GM21825 (cell line): Measurements from ENCODE around the gene ZNRF1.
A peak's percentile ranks its signal among the peaks of the same experiment; 100 is the strongest.
"Not testable (repeated sequence)": the region's sequence is repeated elsewhere in the genome, so short reads cannot be mapped to it uniquely, and the experiment has no call there.

Source experiments
- ATAC-seq: cut with Tn5 transposase; IDR thresholded peaks from one replicate; pipeline ENCODE4 v1.9.1; 2021; ENCODE audit warnings: mild to moderate bottlenecking, moderate library complexity; ENCODE audit not compliant: unreplicated experiment

ZNRF1 gene

DNA sequence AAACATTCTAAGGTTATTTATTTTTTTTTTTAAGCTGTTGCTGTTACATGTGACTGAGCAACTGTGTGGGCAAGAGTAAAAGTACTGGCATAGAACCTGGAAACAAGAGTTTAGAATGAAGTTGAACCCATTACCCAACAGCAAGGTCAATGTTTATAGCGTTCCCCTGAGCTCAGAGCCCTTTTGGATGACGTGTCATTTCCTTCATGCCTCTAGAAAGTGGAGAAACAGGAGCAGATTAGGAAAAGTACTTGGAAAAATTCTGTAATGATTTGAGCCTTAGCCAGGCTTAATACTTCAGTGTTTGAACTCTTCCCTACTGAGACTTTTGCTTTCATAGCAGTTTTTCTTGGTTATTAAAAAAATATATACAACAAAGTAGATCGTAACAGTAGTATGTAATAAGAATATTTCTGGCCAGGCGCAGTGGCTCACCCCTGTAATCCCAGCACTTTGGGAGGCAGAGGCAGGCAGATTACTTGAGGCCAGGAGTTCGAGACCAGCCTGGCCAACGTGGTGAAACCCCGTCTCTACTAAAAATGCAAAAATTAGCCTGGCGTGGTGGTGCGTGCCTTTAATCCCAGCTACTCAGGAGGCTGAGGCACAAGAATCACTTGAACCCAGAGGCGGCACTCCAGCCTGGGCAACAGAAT, 27.5 kb downstream of the ZNRF1 start:
- ATAC-seq = not testable (repeated sequence)

DNA sequence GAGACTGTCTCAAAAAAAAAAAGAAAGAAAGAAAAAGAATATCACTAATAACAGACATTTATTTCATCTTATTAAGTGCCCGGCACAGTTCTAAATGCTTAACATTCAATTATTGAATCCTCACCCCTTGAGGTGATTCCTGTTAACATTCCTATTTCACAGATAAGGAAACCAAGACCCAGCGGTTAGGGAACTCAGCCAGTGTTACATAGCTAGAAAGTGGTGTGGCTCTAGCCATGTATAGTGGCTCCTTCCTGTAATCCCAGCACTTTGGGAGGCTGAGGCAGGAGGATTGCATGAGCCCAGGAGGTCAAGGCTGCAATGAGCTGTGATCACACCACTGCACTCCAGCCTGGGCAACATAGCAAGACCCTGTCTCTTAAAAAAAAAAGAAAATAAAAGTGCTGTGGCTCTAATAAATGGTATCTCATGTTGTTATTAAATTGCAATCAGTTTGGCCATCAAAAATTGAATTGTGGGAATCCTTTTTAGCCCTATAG, 28.1 kb downstream of the ZNRF1 start:
- ATAC-seq = no peak

DNA sequence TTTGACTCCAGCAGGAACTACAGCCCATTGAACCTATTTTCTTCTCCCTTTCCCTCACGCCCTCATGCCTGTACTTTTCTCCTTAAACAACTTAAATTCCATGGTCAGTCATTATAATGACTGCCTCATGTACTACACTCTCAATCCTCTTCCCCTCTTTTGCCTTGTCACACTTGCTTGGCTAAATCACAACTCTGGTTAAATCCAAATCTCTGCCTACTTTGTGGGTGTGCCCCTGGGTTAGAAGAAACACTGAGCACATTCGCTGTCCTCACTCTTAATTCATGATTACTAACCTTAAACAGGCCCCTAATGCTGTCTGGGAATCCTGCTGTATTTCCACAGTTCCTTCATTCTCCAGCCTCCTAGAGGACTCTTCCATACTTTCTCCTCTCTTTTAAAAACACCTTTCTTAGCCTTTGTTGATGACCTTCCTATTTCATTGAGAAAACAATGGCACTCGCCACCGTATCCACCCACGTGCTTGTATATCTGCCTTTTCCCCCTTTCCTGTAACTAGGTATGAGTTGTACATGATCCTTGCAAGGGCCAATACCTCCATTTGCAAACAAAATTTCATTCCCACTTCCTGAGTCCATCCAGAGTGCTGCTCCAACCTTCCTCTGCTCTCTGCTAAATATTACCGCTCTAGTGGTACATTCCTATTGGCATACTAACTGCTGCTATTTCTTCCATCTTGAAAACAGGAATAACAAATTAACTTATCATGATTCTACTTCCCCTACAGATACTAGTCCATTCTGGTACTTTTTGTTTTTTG, 28.9 kb downstream of the ZNRF1 start:
- no peak for ATAC-seq

DNA sequence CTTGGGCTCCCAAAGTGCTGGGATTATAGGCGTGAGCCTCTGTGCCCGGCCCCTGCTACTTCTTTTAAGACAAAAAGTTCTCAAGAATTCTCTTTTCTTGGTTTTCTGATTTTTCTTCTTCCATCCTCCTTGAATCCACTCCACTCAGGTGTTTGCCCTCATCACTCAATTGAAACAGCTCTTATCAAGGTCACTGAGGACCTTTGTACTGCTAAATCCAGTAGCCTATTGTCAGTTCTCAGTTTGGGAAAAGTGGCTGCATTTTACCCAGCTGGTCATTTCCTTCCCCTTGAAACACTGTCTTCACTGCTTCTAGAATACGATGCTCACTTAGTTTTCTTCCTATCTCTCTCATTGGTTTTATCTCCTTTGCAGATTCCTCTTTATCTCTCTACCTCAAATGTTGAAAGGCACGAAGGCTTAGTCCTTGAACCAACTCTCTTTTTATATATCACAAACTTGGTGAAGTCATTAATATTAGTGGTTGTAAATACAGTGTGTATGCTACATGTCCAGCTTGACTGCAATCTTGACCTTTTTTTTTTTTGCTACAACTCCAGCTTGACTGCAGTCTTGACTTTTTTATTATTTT, 29.8 kb downstream of the ZNRF1 start:
- no peak for ATAC-seq

DNA sequence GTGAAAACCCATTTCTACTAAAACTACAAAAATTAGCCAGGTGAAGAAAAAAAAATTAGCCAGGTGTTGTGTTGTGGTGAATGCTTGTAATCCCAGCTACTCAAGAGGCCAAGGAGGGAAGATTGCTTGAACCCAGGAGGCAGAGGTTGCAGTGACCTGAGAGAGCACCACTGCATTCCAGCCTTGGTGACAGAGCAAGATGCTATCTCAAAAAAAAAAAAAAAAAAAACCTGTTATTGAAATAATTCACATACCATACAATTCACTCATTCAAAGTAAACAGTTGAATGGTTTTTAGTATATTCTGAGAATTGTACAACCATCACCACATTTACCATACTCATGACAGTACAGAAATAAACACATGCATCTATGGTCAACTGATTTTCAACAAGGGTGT, 31.0 kb downstream of the ZNRF1 start:
- no peak for ATAC-seq

DNA sequence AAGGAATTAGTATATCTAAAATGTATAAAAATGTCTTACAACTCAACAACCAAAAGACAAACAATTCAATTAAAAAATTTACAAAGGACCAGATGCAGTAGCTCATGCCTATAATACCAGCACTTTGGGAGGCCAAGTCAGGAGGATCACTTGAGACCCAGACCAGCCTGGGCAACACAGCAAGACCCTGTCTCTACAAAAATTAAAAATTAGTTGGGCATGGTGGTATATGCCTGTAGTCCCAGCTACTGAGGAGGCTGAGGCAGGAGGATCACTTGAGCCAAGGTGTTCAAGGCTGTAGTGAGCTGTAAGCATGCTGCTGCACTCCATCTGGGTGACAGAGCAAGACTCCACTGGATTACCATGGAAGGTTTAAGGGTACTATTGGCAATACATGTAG, 33.8 kb downstream of the ZNRF1 start:
- no peak for ATAC-seq

DNA sequence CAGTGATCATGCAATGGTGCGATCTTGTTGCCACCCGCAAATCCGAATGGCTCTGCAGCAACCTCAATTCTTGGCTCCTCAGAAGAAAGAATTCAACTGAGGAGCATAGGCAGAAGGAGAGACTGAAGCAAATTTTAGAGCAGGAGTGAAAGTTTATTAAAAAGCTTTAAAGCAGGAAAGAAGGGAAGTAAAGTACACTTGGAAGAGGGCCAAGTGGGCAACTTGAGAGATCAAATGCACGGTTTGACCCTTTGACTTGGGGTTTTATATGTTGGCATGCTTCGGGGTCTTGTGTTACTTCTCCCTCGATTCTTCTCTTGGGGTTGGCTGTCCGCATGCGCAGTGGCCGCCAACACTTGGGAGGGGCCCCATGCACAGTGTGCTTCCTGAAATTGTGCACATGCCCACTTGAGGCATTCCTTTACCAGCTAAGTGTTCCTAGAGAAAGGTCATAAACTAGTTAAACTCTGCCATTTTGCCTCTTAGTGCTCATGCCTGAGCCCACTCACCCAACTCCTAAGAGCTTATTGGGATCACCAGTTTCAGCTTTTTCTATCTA, 36.7 kb downstream of the ZNRF1 start:
- no peak for ATAC-seq

DNA sequence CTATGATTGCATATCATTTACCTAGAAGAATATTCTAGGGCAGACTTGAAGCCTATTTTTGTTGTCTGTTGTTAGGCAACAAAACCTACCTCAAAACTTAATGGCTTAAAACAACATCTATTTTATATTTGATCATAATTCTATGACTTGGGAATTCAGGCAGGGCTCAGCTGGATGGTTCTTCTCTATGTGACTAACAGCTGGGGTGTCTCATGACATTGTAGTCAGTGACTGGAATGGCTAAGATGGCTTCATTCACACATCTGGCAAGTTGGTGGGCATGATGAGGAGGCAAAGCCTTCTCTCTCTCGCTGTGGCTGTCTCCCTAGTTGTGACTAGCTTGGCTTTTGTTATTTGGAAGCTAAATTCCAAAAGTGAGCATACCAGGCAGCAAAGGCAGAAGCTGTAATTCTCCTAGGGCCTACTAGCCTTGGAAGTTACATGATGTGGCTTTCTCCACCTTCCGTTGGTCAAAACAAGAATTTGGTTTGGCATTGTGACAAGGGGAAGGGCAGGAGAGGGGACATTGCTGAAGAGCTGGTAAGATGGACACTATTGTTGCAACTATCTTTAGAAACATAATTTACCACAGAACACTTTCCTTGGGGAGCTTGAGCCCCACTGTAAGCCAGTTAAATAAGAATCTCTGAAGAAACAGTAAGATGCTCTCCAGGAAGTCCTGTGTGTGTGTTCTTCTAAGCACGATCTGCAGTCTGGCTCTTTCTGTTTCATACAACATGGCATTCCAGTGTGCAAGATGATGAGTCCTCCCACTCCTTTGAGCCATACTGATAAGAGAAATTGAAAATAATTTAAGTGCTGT, 39.4 kb downstream of the ZNRF1 start:
- ATAC-seq = no peak

DNA sequence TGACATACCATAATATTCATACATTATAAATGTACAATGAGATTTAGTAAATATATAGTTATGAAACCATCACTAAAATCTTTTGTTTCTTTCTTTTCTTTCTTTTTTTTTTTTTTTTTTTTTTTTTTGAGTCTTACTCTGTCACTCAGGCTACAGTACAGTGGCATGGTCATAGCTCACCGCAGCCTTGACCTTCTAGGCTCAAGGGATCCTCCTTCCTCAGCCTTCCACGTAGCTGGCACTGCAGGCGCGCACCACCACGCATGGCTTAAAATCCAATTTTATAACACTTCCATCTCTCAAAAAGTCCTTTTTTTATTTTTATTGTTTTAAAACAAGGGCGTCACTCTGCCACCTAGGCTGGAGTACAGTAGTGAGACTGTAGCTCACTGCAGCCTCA, 41.1 kb downstream of the ZNRF1 start:
- no peak for ATAC-seq

DNA sequence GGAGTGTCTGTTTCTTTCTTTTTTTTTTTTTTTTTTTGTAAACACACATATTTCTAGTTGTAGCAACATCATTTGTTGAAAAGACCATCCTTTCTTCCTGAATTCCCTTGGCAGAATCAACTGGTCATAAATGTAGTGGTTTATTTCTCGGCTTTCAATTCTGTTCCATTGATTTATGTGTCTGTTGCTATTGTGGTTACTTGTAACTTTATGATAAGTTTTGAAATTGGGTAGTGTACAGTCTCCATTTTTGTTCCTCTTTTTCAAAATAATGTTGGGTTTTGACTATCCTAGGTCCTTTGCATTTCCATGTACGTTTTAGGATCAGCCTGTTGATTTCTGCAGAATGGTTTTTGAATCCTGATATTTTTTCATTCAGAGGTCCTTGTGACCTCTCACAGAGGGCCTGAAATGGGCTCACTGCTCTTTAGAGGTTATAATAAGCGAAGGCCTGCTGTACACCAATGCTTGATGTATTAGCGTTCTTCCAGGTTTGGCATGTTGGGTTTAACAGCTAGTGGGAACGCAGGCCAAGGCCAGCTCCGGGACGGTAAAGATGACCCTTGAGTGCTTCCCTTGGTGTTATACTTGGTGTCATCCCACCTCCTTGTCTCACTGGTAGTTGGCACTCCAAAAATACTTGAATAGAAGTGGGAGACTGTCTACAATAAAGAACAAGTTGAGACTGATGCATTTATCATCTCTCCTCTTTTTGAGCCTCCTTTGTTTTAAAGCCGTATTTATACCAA, 43.8 kb downstream of the ZNRF1 start:
- no peak for ATAC-seq

DNA sequence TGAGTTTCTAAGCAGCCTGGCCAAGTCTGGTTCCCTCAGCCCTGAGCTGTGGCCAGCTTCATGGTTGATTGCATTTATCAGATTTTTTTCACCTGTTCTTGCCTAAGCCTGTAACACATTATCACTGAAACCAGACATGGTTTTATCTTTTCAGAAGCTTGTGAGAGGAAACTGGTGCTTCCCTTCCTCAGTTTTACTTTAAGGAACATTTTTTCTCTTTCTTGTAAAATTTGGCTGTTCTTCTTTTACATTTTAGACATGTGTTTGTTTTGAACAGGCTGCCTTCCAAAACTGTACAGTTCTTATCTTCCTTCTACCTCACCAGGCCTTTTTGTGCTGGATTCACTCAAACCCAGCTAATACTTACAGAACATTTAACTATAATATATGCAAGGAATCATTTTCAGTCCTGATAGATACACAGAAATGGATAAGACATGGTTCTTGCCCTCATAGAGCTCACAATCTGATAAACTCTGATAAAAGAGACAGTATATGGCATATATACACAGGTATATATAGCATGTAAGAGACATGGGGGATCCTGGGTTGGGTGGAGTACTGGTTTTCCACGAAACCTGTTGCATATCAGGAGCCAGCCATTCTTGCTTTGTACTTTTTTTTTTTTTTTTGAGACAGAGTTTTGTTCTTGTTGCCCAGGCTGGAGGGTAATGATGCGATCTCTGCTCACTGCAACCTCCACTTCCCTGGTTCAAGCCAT, 44.5 kb downstream of the ZNRF1 start:
- peak; percentile 69 for ATAC-seq

DNA sequence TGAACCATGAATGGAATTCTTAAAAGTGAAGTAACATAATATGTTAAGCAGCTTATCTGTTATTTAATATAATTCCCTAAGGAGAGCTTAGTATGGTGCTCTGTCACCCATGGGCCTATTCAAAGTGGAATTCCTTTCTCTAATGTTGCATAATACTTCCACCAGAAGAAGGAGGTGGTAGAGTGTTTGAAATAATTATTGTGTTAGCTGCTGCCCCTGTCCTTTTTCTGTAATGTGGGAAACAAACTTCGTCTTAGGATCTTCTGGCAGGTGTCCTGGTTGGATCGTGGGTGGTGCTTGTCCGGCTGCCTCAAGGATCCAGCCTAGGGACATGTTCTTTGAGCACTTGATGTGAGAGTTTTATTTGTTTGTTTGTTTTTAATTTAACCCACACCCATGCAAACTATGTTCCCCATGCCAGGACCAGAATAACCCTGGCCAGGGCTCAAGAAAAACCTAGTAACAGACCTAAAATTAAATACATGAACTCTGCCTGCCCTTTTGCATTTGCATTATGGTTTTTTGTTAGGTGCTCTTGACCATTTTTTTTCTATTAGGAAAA, 46.1 kb downstream of the ZNRF1 start:
- no peak for ATAC-seq

DNA sequence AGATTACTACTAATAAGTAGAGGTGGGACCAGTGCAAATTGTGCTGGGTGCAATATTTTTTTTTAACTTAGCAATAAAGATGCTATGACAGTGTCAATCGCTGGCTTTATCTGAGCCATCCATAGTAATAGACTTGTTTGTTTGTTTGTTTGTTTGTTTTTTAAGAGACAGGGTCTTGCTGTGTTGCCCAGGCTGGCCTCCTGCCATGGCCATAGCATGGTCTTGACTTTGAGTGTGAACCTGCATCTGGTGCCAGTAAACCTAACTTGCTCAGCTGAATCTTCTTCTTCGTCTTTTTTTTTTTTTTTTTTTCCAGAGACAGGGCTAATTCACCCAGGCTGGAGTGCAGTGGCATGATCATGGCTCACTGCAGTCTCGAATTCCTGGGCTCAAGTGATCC, 46.6 kb downstream of the ZNRF1 start:
- ATAC-seq = no peak

DNA sequence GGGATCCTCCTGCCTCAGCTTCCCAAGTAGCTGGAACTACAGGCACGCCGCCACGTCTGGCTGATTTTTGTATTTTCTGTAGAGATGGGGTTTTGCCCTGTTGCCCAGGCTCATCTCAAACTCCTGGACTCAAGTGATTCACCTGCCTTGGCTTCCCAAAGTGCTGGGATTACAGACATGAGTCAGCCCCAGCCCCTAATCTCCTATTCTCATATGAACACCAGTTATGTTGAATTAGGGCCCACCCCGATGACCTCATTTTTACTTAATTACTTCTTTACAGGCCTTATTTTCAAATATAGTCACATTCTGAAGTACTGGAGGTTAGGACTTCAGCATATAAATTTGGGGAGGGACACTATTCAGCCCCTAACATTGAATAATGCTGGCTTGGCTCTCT, 49.2 kb downstream of the ZNRF1 start:
- ATAC-seq = no peak

DNA sequence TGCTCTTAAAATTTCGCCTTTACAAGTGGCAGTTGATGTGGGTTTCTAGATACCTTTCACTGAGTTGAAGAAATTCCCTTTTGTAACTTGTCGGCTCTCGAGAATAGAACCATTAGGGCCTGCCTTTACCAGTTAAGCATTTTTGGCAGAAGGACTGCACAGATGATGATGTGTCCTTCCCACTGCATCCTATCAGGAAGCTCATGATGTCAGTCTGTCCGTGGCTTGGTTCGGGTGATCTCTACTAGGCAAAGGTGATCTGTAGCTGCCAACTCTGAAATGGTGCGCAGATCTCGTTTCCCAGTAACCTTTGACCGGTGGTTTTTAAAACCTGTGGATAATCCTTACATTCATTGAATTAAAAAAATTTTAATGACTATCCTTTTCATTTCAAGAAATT, 49.7 kb downstream of the ZNRF1 start:
- ATAC-seq = no peak

DNA sequence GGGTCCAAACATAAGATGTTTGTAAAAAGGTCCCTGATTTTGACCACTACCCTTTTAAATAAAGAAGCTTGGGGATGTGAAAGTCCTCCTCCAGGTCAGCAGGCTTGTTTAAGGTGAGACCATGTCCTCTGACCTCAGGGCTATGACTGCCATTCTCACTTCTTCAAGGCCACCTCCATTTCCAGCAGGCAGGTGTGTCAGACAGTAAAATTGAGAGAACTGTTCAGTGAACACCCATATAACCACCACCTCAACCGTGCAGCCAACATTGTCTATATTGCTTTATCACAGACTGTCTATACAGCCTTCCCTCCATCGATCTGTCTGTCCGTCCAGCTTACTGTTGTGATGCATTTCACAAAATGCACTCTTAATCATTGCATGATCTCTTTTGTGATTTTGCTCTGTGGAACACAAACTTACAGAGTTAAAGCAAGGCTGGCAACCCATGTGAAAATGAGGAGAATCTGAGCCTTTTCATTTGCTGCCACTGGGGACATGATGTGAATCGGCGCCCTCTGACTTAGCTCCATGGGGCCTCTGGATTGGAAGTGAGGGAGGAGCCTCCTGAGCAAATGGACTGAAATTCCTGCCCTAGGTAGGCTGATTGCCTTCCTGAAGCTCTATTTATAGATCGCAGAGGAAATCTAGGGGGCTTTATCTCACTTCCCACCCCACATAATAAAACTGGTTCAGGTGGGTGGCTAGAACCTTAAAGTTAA, 53.8 kb downstream of the ZNRF1 start:
- ATAC-seq = no peak

DNA sequence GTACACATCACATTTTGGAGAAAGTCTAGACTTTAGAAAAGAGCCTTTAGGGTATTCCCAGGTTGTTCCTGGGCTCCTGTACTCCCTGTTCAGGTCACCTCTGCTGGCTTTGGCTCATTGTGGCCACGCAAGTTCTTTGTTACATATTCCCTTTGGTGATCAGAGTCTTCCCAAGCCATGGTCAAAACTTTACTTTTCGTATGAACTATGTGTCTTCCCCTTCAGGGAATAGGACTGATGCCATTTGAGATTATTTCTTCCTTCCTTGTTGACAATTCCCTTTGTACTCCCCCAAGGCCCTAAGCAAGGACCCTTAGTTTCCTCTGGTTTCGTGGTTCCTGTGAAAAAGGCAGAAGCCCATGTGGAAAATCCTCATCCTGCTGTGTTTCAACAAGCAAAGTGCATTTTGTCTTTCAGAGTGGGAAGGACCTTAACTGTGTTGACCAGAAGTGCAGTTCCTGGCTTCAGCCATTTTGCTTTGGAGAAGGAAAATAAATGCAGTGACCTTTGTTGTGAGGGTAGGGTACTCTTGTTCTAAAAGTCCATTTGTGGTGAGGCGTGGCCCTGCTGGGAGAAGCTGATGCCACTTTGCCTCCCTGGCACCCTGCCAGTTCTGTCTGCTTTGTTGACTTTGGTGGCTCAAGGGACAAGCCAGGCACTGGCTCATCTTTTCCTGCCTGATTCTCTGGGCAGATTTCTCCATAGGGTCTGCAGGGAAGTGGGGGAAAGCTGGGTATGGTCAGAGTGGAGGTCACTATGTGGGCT, 55.1 kb downstream of the ZNRF1 start:
- ATAC-seq = no peak

DNA sequence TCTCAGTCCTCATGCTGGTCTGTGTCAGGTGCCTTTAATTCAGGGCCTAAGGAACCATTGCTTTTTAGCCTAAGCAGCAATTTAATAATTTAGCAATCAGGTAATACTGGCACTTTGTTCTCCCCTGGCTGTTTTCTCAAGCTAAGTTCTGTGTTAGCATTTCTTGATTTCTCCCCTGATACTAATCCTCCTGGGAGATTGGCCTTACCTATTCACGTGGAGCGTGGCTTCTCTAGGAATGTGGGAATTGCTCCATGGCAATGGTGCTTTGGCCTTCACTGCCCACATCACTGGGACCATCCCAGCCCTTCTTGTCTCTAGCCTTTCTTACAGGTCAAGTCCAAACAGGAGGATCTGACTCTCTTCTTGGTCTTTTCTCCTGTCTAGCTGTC, 55.7 kb downstream of the ZNRF1 start:
- no peak for ATAC-seq
